Glomerular endothelial cell (primary cell): Measurements from ENCODE around the gene TACC2. TPM values are rescaled to one million over a fixed set of nuclear protein-coding genes. Genes with fewer than 3 reads are reported as not detected.
A peak's percentile ranks its signal among the peaks of the same experiment; 100 is the strongest.

Source experiments
- DNase-seq: peaks from one replicate; pipeline ENCODE4 v3.0.0-alpha.2; 2011; ENCODE audit warnings: low read depth, low spot score; ENCODE audit errors: extremely low read depth
- total RNA-seq: library from RNA; depleted of rRNA; stranded (reverse); fragments of >200 nt; gene quantifications from 2 replicates; pipeline ENCODE4 v1.2.3, GENCODE V29; 2015

The TACC2 gene
- total RNA-seq, 1 donor from 2014 or later: 39.6 TPM

DNA sequence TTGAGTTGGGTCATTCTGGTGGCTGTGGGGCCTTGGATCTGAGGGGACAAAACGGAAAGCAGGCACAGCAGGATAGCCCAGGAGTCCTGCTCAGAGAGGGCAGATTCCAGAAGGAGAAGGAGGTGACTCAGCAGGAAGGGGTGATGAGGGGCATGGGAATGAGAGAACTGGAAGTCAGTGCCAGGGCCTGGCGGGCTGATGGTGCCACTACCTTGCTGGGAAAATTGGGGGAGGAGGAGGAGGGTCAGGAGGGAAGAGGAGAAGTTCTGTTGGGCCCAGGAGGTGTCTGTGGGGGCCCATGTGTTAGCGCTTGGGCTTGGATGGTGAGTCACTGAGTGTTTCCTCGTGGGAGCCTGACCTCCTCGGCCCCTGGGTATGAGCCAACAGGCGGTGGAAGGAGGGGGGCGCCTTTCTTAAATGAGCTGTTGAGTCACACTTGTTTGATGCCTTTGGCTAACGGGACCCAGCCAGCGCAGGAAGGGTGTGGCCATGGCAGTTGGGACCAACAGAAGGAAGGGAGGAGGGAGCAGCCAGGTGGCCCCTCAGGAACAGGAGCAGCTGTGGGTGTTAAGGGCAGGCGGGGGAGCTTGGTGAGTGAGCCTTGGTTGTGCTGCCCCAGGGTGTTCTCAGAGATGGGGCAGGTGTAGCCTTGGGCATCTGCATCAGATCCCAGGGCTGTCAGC, 152.1 kb downstream of the TACC2 start:
- DNase-seq: peak; percentile 82

DNA sequence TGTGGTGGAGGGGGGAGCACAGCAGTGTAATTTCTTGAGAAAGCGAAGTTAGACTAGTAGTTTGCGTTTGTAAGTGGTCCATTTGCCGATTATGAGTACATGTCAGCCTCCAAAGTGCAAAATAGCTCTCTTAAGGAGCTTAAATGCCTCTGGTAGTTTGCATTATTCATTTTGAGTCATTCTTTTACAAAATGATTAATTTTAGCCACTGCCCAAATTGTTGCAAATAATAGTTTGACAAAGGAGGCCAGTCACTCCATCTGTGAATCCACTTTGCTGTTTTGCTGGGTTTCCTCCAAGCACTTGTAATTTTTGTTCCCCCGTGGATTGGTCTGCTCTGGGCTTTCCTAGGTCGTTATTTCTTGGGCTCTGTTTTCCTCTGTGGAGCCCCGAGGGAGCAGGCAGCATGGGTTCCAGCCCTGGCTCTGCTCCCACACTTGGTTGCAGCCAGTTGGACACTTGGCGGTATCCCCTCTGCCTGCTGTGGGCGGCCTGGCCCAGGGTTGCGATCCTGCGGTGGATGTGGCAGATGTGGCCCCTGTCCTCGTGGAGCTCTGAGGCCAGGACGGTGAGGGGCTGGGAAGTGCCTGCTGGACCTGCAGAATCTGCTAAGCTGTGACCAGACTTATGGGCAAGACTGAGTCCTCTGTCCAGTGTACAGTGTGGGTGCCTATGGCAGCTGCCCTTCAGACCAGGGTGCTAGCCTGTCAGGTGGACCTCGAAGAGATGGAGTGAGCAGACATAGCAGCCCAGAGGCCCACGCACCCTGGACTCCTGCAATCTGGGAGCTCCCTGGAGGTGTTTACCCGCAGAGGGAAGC, 153.1 kb downstream of the TACC2 start:
- no peak for DNase-seq

DNA sequence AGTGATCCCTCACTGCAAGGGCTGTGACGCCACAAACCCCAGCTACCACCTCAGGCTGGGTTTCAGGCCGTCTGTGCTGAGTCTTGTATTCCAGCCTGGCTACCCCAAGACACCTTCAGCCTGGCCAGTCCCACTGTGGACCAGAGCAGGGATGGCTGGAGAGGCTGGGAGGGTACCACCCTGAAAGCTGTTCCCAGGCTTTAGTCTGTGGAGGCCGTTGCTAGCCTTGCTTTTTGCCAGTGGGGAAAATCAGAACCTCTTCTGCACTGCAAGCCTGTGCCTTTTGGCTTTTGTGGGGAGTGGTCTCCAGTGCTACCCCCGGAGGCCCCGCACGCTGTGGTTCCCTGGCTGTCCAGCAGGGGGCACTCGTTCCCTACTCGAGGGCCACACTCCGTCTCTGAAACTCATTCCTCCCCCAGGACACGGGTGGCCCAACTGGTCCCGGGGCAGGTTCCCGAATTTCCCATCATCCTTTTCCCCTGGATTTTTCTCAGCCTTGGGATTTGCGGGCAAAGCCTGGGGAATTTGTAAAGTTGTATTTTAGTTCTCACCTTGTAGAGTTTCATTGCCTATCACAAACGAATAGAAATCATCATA, 153.8 kb downstream of the TACC2 start:
- DNase-seq: no peak

DNA sequence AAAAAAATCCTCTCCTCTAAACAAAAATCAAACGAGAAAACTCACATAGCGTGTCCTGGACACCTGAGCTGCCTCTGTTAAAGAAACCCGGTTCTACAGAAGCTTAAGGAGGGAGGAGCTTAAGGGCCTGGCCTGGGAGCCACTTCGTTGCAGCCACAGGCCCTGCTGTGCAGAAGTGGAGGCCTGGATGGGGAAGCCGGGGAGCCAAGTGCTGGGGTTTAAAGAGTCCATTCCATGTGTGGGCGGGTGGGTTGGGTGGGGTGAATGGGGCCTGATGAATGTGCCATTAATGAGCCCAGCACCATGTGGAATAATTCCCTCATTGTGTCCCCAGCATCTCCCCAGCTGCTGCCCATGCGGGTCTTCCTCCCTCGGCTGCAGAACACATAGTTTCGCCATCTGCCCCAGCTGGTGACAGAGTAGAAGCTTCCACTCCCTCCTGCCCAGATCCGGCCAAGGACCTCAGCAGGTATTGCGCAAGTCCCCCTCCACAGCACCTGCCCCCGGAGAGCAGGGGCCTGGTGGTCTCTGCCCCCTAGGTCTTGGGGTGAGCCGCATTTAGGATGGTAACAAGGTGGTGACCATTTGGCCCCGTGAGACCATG, 154.4 kb downstream of the TACC2 start:
- DNase-seq: no peak

DNA sequence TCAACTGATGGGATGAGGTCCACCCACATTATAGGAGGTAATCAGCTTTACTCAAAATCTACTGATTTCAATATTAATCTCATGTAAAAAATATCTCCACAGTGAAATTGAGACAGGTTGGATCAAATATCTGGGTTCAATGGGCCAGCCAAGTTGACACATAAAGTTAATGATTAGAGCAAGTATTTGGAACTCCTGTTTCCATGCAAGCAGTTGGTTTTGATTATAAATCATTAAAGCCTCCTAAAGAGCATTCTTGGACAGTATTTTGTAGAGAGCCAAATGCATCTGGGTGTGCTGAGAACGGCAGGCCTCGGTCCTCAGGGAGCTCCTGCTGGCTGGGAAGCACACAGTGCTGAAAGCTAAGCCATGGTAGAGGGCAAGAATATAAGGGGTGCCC, 155.2 kb downstream of the TACC2 start:
- DNase-seq: no peak

DNA sequence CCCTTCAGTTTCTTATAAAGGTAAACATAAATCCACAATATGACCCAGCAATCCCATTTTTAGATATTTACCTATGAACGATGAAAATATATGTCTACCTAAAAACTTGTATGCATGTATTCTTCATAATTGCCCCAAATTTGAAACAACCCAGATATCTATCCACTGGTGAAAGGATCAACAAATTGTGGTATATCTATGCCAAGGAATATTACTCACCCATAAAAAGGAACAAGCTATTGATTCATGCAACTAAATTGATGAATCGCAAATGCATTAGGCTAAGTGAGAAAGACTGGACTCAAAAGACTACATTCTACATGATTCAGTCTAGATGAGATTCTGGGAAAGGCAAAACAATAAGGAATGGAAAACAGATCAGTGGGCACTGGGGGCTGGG, 156.2 kb downstream of the TACC2 start:
- no peak for DNase-seq

DNA sequence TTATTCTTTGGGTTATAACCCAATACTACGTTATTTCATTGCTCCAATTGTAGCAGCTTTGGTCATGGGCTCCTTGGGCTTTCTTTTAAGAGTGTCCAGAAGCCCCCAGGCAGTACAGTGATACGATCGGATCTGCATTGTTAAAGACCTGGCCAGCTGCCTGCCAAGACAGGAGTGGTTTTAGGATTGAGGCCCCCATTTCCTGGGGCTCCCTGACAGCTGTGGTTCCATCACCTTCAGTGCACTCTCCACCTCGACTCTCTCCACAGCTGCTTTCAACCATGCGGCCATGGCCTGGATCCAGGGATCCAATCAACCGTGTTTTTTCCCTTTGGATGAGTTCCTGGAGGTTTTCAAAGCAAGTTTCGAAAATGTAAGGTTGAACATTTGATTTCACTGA, 158.7 kb downstream of the TACC2 start:
- DNase-seq: no peak

DNA sequence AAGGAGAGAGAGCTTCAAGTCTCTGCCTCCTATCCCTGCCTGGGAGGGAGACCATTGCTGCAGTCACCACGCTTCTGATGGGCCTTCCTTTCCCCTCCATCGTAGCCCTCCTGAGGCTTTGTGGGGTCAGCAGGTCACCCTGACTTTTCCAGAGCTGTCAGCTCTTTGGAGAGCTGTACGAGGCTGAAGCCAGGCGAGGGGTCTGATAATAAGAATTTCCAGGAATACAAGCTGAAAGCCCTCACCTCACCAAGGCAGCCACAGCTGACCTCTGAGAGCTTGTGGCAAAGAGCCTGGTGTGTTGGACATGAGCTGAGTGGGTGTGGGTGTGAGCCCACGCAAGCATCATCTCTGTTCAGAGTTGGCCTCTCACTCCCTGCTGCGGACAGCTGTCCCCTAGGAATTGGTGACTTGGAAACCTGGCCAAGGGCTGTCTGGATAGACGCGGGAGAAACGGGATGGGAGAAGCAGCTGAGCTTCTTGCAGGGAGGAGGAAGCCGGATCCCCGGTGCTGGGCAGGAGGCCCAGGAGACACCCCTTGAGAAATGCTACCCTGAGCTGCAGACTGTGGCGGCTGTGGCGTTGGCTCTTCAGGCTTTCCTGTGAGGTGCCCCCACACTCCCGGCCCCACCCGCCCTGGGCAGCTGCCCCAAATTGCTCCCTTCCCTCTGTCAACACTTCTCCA, 160.1 kb downstream of the TACC2 start:
- DNase-seq: no peak

DNA sequence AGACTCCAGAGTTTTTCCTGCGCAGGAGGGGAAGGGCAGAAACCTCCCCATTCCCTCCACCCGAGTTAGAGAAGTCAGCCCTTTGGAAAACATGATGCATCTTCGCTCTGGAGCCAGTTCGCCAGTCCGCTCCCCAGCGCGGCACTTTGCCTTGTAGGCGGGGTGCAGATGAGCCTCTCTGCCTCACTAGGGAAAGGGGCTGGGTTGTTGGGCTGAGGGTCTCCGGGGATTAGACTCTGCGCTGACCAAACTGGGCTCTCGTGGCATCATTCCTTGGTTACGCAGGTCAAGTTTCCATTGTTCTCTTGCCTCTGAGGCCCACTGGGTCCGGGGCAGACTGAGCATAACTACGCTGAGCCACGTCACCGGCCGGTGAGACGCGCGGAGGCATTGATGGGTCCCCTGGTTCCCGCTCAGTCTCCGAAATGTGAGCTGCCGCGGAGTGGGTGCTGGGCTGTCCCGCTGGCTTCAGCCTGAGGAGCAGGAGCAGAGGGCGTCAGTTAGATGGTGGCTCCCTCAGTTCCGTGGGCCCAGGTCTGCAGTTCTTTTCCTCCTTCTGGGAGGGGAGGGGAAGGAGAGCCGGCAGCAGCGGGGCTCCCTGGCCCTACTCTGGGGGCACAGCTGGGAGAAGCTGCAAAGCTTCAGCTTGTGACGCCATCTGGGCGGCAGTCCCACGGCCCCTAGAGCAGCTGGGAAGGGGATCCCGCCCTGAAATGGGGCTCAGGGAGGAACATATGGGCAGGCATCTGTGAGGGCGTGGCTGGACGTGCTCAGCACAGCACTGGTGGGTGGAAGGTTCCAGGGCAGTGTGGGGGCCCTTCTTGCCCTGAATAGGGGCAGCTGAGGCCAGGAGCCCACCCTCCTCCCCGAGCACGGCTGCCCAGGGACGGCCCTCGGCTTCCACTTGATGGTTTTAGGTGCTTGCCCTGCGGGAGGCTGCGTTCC, 160.9 kb downstream of the TACC2 start:
- no peak for DNase-seq

DNA sequence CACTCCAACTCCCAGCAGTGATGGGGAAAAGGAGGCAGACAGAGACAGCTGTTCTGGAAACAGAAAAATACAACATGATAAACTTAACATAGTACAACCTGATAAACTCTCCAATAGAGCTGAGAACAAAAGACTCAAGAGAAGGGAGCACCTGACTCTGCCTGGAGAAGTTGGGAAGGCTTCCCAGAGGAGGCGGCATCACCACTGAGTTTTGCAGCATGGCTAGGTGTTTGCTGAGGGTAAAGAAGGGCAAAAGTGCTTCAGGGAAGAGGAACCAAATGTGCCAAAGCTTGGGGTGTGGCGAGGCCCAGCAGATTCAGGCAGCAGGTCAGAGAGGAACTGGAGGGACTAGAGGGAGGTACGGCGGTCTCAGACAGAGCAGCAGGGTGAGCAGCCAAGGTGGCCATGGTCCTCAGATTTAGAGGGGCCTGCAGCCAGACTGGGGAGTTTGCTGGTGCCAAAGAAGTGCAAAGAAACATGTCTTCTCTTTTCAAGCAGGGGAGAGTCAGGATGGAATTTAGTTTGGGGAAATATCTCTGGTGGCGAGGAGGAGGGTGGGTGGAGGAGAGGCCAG, 162.2 kb downstream of the TACC2 start:
- DNase-seq: no peak

DNA sequence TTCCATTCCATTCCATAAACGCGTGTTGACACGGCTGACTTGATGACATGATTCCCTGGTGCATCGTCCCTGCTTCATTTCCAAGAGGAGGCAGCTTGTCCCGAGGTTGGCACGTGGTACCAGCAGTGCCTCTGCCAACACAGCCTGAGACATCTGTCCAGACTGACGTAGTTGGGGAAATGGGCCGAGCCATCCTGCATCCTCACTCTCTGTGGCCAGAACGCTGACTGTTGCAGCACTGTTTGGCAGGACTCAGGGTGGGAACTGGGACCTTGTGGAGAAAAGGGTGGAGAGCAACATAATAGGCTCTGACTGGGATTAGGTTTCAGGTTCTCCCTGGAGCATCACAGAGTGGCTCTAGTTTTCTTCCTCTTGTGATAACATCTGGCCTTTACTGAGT, 163.6 kb downstream of the TACC2 start:
- no peak for DNase-seq

DNA sequence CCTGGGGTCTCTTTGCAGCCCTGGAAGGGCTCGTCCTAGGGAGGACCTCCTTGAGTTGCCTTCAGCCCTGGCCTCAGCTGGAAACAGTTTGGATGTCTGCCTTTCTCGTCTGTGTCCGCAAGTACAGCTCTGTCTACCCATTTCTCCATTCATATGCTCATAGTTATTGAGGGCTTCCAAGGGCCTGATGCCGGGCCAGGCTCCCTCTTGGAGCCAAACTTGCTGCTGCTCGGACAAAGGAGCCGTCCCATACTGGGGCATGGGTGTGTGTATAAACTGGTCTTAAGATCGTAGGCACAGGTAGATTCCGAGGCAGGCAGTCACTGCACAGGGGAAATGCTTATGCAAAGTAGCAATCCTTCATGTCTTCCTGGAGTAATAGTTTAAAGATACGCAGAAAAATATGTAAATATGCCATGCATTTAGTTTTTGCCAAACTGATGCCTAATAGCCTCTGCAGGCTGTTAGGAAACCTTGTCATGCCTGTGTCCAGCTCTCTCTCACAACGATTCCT, 165.1 kb downstream of the TACC2 start:
- no peak for DNase-seq

DNA sequence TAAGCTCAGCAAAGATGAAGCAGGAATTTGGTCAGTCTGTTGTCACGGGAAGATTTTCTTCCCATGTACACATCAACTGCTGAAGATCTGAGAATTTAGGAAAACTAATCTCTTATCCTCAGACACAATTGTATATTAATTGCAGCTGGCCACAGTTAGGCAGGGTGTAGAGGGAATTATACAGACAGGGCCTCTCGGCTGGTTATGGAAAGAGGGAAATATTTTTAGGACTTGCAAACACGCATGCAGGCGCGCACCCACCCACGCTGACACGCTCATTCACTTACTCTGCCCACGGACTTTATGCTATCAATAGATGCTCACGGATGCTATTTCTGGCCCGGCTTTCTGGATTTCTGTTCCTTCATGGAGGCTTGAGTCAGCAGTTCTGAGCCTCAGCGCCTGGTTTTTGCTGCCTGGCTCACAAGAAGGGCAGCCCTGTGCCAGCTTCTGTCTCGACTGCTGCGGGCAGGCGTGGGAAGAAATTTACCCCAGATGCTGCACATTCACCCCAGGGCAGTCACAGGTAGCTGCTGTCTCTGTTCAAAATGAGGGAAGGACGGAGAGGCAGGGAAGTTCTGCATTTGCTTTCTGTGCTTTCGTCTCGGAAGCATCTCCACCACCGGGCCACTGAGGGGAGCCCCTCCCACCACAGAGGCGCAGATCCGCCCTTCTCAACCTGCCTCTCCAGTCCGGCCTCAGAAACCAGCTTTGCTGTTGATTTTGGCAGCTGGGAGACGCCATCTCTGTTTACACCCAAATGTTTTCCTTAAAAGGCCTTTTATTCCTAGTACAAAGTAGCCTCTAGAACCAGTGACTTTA, 165.8 kb downstream of the TACC2 start:
- DNase-seq: no peak

DNA sequence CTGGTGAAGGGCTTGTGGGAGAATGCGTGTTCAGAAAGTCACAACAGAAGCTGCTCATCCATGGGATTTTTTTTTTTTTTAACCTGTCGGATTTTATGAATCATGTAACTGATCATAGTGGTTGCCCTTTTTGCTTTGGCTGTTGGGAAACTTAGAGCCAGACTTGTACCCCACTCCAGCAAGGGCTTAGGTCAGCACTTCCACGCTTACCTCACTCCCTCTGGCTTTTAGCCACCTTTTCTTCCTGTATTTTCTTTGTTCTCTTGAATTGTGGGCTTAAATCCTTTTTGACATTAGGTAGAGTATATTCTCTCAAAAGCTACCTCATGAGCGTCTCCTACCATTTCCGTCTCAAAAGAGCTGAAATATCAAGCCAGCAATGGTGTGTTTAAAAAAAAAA, 168.5 kb downstream of the TACC2 start:
- no peak for DNase-seq

DNA sequence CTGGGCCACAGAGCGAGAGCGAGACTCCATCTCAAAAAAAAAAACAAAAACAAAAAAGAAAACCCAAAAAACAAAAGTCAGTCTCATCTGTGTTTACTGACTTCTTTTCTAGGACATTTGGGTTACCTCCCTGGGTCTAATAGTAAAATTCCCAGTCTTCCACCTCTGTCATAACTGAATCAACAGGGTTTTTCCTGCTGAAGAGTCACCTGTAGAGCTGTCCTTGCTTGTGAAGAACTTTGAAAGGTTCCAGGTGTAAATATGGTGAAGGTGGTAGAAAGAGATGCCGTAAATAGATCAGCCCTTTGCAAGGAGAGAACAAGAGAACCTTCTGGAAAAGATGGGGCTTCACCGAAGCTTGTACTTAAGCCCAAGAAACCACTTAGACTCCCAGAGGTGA, 169.4 kb downstream of the TACC2 start:
- no peak for DNase-seq

DNA sequence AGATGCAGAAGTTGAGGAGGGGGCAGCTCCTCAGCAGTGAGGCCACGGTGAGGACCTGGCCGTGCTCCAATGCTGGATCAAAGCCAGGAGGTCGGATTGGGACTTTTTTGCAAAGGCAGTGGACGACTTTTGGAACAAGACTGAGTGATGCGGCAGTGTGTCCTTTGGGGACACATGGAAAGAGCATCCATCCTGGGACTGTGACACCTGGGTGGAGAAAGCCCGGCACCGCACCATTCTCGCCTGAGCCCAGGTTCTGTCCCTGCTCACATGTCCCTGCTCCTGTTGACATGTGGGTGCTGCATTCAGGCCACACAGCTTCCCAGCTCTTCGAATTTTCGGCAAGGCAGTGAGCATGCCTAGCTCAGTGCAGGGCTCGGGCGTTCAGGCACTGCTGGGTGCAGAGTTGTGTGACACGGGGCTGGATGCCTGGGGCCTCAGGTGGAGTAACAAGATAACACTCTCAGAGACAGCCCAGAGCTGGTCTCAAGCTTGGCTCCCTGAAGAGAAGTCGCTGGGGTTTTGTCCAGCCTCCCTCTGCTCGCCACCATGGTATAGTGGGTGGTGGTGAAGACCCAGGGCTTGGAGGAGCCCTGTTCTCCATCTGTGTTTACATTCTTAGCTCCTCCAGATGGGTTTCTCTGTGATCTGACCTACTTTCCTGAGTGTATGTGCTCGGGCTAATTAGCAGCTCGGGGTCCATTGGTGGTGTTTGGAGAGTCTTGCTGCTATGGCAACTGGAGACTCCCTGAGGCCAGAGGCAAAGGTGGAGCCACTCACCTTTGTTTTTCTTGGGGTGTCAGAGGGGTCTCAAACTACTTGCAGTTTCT, 170.4 kb downstream of the TACC2 start:
- DNase-seq: no peak

DNA sequence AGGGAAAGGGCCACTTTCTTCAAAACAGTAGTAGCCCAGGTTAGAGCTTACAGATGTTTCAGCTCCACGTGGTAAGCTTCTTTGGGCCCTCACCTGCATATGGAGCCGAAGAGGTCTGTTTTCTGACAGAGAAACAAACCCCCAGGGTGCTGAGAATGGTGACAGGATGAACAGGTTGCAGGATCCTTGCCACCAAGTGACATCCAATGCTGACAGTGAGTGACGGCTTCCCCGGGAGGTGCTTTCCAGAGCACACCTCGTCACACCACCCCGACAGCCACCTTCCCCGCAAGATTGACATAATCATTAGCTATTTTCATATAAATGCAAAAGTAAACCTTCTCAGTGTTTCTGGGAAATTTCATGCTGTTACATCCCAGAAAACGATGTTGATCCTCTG, 172.8 kb downstream of the TACC2 start:
- DNase-seq: no peak
